Gastroesophageal sphincter (tissue), 4 donors: ENCODE results near the gene B3GALT4. TPM values are rescaled to one million over a fixed set of nuclear protein-coding genes. Genes with fewer than 3 reads are reported as not detected.
"Not testable (repeated sequence)": the region's sequence is repeated elsewhere in the genome, so short reads cannot be mapped to it uniquely, and the experiment has no call there.

ENCODE experiments used
- ATAC-seq: fragments of 150-250 bp; one replicate; pipeline ENCODE4 v1.9.1; 2016; ENCODE audit warnings: mild to moderate bottlenecking, moderate library complexity
- H3K27ac ChIP-seq, 4 donors: fragments of 200-600 bp; sonication (generic) in 3 of 4; 1 replicate in 3 of 4; 2 replicates in 1 of 4; pipeline ENCODE4 v1.5.1; 2016 to 2019
- H3K27me3 ChIP-seq: fragments of 200-600 bp; sonication (generic); one replicate; pipeline ENCODE4 v1.5.1; 2019
- H3K36me3 ChIP-seq, 2 donors: fragments of 200-600 bp; sonication (generic); one replicate each; pipeline ENCODE4 v1.5.1; 2019; ENCODE audit warnings: control low read depth in 1 of 2
- H3K4me1 ChIP-seq, 3 donors: fragments of 200-600 bp; sonication (generic); 1 replicate in 2 of 3; 2 replicates in 1 of 3; pipeline ENCODE4 v1.5.1; 2016 to 2019; ENCODE audit warnings: control low read depth in 2 of 3
- H3K4me3 ChIP-seq, 2 donors: fragments of 200-600 bp; sonication (generic); one replicate each; pipeline ENCODE4 v1.5.1; 2019; ENCODE audit warnings: mild to moderate bottlenecking in 1 of 2, moderate library complexity in 1 of 2
- H3K9me3 ChIP-seq, 3 donors: fragments of 200-600 bp; sonication (generic); one replicate each; pipeline ENCODE4 v1.5.1; 2017 to 2019; ENCODE audit warnings: control low read depth in 2 of 3
- EP300 ChIP-seq: sonication (generic); formaldehyde crosslinking; IDR thresholded peaks from one replicate; pipeline ENCODE4 v1.6.1; 2017; ENCODE audit warnings: antibody characterized with exemption, mild to moderate bottlenecking
- POLR2A ChIP-seq, 2 donors: fragments of 450-650 bp; IDR thresholded peaks; one replicate each; pipeline ENCODE4 v1.6.1; 2017; ENCODE audit warnings: antibody characterized with exemption in 2 of 2, mild to moderate bottlenecking in 2 of 2, moderate library complexity in 1 of 2
- POLR2AphosphoS5 ChIP-seq: sonication (generic); formaldehyde crosslinking; IDR thresholded peaks from one replicate; pipeline ENCODE4 v1.6.1; 2017; ENCODE audit warnings: antibody characterized with exemption
- WGBS, 2 donors: methylation state at CpG; one replicate each; pipeline ENCODE4 v1.1.5; 2018; ENCODE audit warnings: low coverage in 1 of 2; 5-methylcytosine and 5-hydroxymethylcytosine counted together
- total RNA-seq, 4 donors: library from RNA; depleted of rRNA; stranded (reverse); fragments of >200 nt; gene quantifications; one replicate each; pipeline ENCODE4 v1.1.0, GENCODE V29; 2016
- TF ChIP-seq, protein P1 (sequence below), 4 experiments: fragments of 200-600 bp in 2 of 4; fragments of 450-650 bp in 2 of 4; sonication (generic) in 1 of 4; IDR thresholded peaks; one replicate each; pipeline ENCODE4 v1.5.1; 2017 to 2019; ENCODE audit warnings: antibody characterized with exemption in 4 of 4, mild to moderate bottlenecking in 2 of 4, moderate library complexity in 2 of 4

B3GALT4 gene
- total RNA-seq, 4 donors from 2014 or later, result 12.2 to 23.8 (median 17.3) TPM

DNA sequence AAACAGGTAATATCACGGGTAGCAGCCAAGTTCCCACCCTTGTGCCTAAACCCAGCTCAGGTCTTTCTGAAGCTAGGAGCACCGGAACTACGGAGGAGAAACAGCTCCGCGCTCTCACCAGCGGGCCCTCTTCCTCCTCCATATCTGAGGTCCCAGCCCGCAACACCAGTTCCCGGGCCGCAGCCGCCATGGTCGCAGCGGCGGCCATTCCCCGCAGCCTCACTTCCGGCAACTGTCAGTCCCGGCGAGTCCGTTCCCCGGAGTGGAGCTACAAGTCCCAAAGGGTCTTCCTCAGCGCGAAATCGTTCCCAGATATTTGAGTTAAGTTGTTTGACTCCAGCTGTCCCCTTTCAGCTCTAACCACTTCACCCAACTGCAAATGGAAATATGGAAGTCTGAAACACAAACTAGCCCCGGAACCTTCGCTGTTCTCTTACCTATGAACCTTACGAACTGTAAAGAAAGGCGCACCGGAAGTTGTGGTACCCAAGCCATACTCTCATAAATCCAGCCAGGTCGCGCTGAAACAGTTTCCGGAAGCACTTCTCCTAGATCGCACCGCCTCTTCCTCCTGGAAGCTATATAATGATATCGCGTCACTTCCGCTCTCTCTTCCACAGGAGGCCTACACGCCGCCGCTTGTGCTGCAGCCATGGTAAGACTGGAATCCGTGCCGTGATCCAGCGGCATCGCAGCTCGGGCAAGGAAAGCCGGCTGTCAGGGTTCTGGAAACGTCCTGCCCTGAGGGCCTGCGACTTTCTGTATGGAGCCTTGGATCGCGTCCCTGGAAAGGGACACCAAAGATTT, 5.3 kb upstream of the B3GALT4 start, which contains the start of the genes RPS18 and VPS52:
RPS18 (plus strand) TSS at position 608 of the 807 bp plus-strand sequence; CDS start at position 653, 45 bp downstream.
VPS52 (minus strand) TSS at position 409 of the 807 bp plus-strand sequence; CDS start at position 208, 201 bp downstream.
- peaks cover 0 to 60% of the 10 kb centered on the region in 2 donors for H3K36me3 ChIP-seq
- TF ChIP-seq EP300 (no peak), POLR2AphosphoS5 (peak; percentile 99), POLR2A (IDR thresholded peaks at IDR 0.05) (peak; percentile 83 to 87)
- TF ChIP-seq, protein P1, sequence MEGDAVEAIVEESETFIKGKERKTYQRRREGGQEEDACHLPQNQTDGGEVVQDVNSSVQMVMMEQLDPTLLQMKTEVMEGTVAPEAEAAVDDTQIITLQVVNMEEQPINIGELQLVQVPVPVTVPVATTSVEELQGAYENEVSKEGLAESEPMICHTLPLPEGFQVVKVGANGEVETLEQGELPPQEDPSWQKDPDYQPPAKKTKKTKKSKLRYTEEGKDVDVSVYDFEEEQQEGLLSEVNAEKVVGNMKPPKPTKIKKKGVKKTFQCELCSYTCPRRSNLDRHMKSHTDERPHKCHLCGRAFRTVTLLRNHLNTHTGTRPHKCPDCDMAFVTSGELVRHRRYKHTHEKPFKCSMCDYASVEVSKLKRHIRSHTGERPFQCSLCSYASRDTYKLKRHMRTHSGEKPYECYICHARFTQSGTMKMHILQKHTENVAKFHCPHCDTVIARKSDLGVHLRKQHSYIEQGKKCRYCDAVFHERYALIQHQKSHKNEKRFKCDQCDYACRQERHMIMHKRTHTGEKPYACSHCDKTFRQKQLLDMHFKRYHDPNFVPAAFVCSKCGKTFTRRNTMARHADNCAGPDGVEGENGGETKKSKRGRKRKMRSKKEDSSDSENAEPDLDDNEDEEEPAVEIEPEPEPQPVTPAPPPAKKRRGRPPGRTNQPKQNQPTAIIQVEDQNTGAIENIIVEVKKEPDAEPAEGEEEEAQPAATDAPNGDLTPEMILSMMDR (IDR thresholded peaks at IDR 0.05), result no peak
- WGBS, 2 donors, result 0 to 2% methylated on average over 7 to 12 of the region's 48 CpGs
- no peaks in the 10 kb centered on the region for H3K27me3 ChIP-seq
- H3K4me1 ChIP-seq, result peaks cover 5 to 64% (median 29%) of the 10 kb centered on the region in 3 donors
- peak within 1 kb of the TSS; percentile 60 to 71 for H3K4me3 ChIP-seq
- peak; percentile 97 for ATAC-seq
- H3K9me3 ChIP-seq, result no peaks in the 10 kb centered on the region
- peak within 1 kb of the TSS; percentile 89 to 95 (median 92) for H3K27ac ChIP-seq

DNA sequence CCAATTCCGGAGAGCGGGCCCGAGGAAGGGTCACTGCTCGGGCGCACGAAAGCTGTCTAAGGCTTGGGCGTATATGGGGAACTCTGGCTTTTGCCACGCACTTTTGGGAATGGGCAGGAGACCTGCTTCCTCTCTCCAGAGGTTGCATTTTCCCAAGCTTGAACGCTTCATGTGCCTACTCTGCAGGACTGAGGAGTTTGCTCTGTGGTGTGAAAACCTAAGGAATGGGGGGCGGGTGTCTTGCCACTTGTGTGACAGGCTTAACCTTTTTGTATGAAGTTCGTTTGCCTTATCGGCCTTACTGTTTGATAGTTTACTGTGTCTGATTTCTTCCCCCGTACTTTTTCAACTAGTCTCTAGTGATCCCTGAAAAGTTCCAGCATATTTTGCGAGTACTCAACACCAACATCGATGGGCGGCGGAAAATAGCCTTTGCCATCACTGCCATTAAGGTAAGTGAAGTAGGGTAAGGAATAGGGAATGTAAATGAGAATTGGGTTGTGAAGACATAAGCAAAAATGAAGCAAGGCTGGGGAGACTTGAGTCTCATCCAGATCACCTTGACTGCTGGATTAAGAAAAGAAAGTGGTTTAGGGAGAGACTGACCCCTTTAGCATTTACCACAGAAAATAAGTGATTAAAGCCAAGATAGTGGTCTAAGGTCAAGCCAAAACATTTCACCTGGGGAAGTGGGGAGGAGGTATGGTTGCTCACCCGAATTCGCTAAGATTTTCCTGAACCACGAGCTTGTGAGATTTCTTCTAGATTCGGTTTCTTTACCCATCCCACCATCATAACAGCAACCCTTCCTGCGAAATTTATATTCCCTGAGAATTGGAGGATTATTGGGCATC, 4.4 kb upstream of the B3GALT4 start:
- H3K27me3 ChIP-seq, result no peaks in the 10 kb centered on the region
- peaks cover 0 to 52% of the 10 kb centered on the region in 2 donors for H3K36me3 ChIP-seq
- H3K4me3 ChIP-seq, result peak overlapping the region; percentile 60 to 71
- peak overlapping the region; percentile 44 to 95 (median 90) for H3K27ac ChIP-seq
- 13 to 15% methylated on average over 9 to 14 of the region's 22 CpGs for WGBS, 2 donors
- TF ChIP-seq POLR2A (IDR thresholded peaks at IDR 0.05) (no peak), EP300 (no peak), POLR2AphosphoS5 (no peak)
- TF ChIP-seq, protein P1 (IDR thresholded peaks at IDR 0.05), result no peak
- H3K4me1 ChIP-seq, result peaks cover 5 to 70% (median 29%) of the 10 kb centered on the region in 3 donors
- no peaks in the 10 kb centered on the region for H3K9me3 ChIP-seq
- no peak for ATAC-seq

DNA sequence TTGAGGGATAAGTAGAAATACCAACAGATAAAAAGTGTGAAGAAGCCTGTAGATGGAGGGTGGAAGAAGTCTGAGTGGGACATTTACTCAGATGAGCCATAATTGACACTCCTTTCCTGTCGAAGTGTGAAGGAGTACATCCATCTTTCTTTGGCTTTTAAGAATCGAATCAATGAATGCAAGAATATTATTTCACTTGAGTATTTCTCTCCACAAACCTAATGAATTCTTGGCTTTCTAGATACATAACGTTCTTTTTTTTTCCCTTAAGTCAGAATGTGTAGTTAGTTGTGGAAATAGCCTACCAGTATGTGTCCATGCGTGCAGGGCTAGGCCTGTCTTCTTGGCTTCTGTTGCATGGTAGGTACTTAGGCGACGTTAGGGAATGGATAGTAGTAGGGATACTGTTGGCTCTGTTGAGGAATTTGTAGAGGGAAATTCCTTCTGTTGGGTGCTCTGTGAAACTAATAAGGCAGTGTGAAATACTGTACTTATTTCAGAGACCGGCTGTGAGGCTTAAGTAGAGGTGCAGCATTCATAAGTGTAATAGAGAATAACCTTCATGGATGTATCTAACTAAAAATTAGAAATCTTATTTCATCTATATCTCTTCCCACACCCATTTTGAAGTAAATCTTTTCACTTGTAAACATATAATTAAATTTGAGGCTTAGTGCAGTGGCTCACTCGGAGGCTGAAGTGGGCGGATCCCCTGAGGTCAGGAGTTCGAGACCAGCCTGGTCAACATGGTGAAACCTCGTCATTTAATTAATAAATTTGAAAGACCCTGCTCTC, 3.6 kb upstream of the B3GALT4 start:
- H3K4me1 ChIP-seq, result peaks cover 5 to 79% (median 38%) of the 10 kb centered on the region in 3 donors
- H3K9me3 ChIP-seq, result no peaks in the 10 kb centered on the region
- TF ChIP-seq POLR2A (IDR thresholded peaks at IDR 0.05) (no peak), EP300 (no peak), POLR2AphosphoS5 (no peak)
- TF ChIP-seq, protein P1 (IDR thresholded peaks at IDR 0.05), result no peak
- WGBS, 2 donors, result 55 to 62% methylated on average over 10 to 11 of the region's 11 CpGs
- peak overlapping the region in 1 of 2 donors; percentile 71 for H3K4me3 ChIP-seq
- no peaks in the 10 kb centered on the region for H3K27me3 ChIP-seq
- peaks cover 0 to 44% of the 10 kb centered on the region in 2 donors for H3K36me3 ChIP-seq
- H3K27ac ChIP-seq, result peak overlapping the region in 2 of 4 donors; percentile 92 to 95
- ATAC-seq, result no peak

DNA sequence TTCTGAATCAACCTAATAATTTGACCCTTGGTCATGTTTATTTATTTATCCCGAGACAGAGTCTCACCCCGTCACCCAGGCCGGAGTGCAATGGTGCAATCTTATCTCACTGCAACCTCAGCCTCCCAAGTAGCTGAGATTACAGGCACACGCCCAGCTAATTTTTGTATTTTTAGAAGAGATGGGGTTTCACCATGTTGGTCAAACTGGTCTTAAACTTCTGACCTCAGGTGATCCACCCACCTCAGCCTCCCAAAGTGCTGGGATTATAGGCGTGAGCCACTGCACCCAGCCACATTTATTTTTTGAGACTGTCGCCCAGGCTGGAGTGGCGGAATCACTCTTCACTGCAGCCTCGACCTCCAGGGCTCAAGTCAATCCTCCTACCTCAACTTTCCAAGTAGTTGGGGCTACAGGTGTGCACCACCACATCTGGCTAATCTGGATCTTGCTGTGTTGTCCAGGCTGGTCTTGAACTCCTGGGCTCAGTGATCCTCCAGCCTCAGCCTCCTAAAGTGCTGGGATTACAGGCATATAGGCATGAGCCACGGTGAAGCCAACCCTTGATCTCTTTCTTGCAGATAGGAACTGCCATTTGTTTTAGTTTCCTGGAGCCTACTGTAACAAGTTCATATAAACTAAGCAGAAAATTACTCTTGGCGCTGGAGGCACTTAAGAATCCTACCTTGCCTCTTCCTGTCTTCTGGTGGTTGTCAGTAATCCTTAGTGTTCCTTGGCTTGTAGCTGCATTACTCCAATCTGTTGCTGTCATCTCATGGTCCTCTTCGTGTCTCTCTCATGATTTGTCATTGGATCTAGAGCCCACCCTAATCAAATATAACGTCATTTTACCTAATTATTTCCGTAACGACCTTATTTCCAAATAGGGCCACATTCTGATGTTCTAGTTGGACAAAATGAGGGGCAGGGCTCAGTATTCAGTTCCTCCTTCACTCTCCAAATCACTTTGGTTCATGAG, 2.7 kb upstream of the B3GALT4 start:
- H3K4me1 ChIP-seq, result peaks cover 5 to 87% (median 39%) of the 10 kb centered on the region in 3 donors

DNA sequence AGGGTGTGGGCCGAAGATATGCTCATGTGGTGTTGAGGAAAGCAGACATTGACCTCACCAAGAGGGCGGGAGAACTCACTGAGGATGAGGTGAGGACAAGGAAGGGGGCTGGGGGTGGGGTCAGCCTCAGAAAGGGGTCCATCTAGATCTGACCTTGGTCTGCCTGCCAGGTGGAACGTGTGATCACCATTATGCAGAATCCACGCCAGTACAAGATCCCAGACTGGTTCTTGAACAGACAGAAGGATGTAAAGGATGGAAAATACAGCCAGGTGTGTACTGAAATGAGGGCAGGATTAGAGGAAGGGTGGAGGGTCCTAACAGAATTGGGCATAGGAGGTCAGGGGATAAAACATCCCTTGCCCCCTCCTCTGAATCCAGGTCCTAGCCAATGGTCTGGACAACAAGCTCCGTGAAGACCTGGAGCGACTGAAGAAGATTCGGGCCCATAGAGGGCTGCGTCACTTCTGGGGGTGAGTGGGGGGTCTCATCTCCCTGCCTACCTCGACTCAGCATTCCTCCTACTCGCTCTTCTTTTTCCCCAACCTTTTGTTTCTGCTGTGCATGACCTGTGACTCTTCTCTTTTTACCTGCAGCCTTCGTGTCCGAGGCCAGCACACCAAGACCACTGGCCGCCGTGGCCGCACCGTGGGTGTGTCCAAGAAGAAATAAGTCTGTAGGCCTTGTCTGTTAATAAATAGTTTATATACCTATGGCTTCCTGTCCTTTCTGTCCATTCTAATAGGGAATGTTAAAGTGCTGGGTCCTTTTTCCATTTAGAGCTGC, 935 bp upstream of the B3GALT4 start:
- WGBS, 2 donors, result 68 to 74% methylated on average over 12 to 16 of the region's 16 CpGs
- not testable (repeated sequence) for ATAC-seq, H3K9me3 ChIP-seq, H3K27me3 ChIP-seq
- peaks cover 0 to 60% of the 10 kb centered on the region in 2 donors for H3K36me3 ChIP-seq
- peaks cover 5 to 80% (median 39%) of the 10 kb centered on the region in 3 donors for H3K4me1 ChIP-seq
- H3K4me3 ChIP-seq, result peak overlapping the region in 1 of 2 donors; percentile 81
- peak overlapping the region; percentile 73 to 96 (median 91) for H3K27ac ChIP-seq

More for the DNA sequence above, 2.7 kb upstream of the B3GALT4 start:
- WGBS, 2 donors, result 53 to 54% methylated on average over 11 to 12 of the region's 14 CpGs
- no peak for ATAC-seq
- Histone ChIP-seq H3K9me3 (no peaks in the 10 kb centered on the region), H3K27ac (no peak overlapping the region), H3K4me3 (no peak overlapping the region), H3K36me3 (peaks cover 0 to 43% of the 10 kb centered on the region in 2 donors), H3K27me3 (no peaks in the 10 kb centered on the region)
- TF ChIP-seq POLR2A (IDR thresholded peaks at IDR 0.05) (no peak), POLR2AphosphoS5 (no peak), EP300 (no peak)
- TF ChIP-seq, protein P1 (IDR thresholded peaks at IDR 0.05), result no peak
